ENCODE results near the gene ARL17A. TPM values are rescaled to one million over a fixed set of nuclear protein-coding genes. Genes with fewer than 3 reads are reported as not detected.
"Not testable (repeated sequence)": the region's sequence is repeated elsewhere in the genome, so short reads cannot be mapped to it uniquely, and the experiment has no call there.

The ARL17A gene
- polyA plus RNA-seq, 2 of the 4 experiments (the other 2 are of a cell fraction), result 9.3 to 18.6 TPM

GRCh38 chr17:46534716-46535115, 44.8 kb downstream of the ARL17A start:
- DNase-seq (ENCODE audit: low read depth in 1 of 2, low spot score in 1 of 2); FAIRE-seq; H3K4me3 ChIP-seq; H3K4me2 ChIP-seq; H3K27ac ChIP-seq; ATAC-seq; H3K4me1 ChIP-seq; H3K9me3 ChIP-seq; CTCF ChIA-PET; POLR2A ChIA-PET: not testable (repeated sequence)
- 87% methylated on average over 13 of the region's 22 CpGs for WGBS (ENCODE audit: missing lambda C conversion rate)

GRCh38 chr17:46512168-46512567, 67.3 kb downstream of the ARL17A start, which contains the start of gene LRRC37A2:
Gene LRRC37A2 (plus strand): TSS chr17:46512468. CDS start chr17:46512713, 245 bp downstream.
- POLR2A ChIA-PET; CTCF ChIA-PET; H3K9me3 ChIP-seq; H3K4me2 ChIP-seq; H3K27ac ChIP-seq; ATAC-seq; H3K4me3 ChIP-seq; H3K4me1 ChIP-seq; DNase-seq (ENCODE audit: low read depth in 1 of 2, low spot score in 1 of 2); FAIRE-seq: not testable (repeated sequence)
- WGBS (ENCODE audit: missing lambda C conversion rate), result no CpG with 5 or more reads among the region's 11 CpGs

GRCh38 chr17:46505896-46506295, 73.6 kb downstream of the ARL17A start:
- H3K9me3 ChIP-seq; H3K27ac ChIP-seq; FAIRE-seq; H3K4me2 ChIP-seq; ATAC-seq; CTCF ChIA-PET; H3K4me1 ChIP-seq; POLR2A ChIA-PET; H3K4me3 ChIP-seq; DNase-seq (ENCODE audit: low read depth in 1 of 2, low spot score in 1 of 2): not testable (repeated sequence)
- WGBS (ENCODE audit: missing lambda C conversion rate), result 94% methylated on average over 6 of the region's 7 CpGs

GRCh38 chr17:46499437-46500139, 79.9 kb downstream of the ARL17A start:
- ATAC-seq, POLR2A ChIA-PET: not testable (repeated sequence)

GRCh38 chr17:46492021-46492420, 87.5 kb downstream of the ARL17A start:
- H3K9me3 ChIP-seq; H3K27ac ChIP-seq; H3K4me3 ChIP-seq; H3K4me1 ChIP-seq; POLR2A ChIA-PET; FAIRE-seq; H3K4me2 ChIP-seq; DNase-seq (ENCODE audit: low read depth in 1 of 2, low spot score in 1 of 2); ATAC-seq: not testable (repeated sequence)
- CTCF ChIA-PET, result interaction anchor here (1.0 kb wide), 1 partner anchor 490 kb away, joined by 6 read pairs; no protein-coding TSS in a partner anchor
- 93% methylated on average over 12 of the region's 16 CpGs for WGBS (ENCODE audit: missing lambda C conversion rate)

More at GRCh38 chr17:46499437-46500139, 79.9 kb downstream of the ARL17A start:
- H3K4me2 ChIP-seq; FAIRE-seq; DNase-seq (ENCODE audit: low read depth in 1 of 2, low spot score in 1 of 2); H3K4me3 ChIP-seq; H3K9me3 ChIP-seq; H3K27ac ChIP-seq; H3K4me1 ChIP-seq; CTCF ChIA-PET: not testable (repeated sequence)
- no CpG with 5 or more reads among the region's 6 CpGs for whole genome bisulfite sequencing (ENCODE audit: missing lambda C conversion rate)

GRCh38 chr17:46481310-46481709, 98.2 kb downstream of the ARL17A start:
- H3K4me1 ChIP-seq; H3K27ac ChIP-seq; DNase-seq (ENCODE audit: low read depth in 1 of 2, low spot score in 1 of 2); ATAC-seq; POLR2A ChIA-PET; CTCF ChIA-PET; H3K9me3 ChIP-seq; H3K4me2 ChIP-seq; H3K4me3 ChIP-seq: not testable (repeated sequence)
- peak; percentile 94 for FAIRE-seq
- WGBS (ENCODE audit: missing lambda C conversion rate), result no CpG with 5 or more reads among the region's 2 CpGs

GRCh38 chr17:46478823-46479222, 100.7 kb downstream of the ARL17A start:
- no CpG with 5 or more reads among the region's 3 CpGs for WGBS (ENCODE audit: missing lambda C conversion rate)
- H3K4me1 ChIP-seq; H3K27ac ChIP-seq; POLR2A ChIA-PET; CTCF ChIA-PET; FAIRE-seq; ATAC-seq; DNase-seq (ENCODE audit: low read depth in 1 of 2, low spot score in 1 of 2); H3K4me2 ChIP-seq; H3K4me3 ChIP-seq; H3K9me3 ChIP-seq: not testable (repeated sequence)

- H3K4me1 ChIP-seq; H3K9me3 ChIP-seq; FAIRE-seq; POLR2A ChIA-PET; ATAC-seq; H3K4me3 ChIP-seq; CTCF ChIA-PET; H3K27ac ChIP-seq; H3K4me2 ChIP-seq; DNase-seq (ENCODE audit: low read depth in 1 of 2, low spot score in 1 of 2): not testable (repeated sequence)
- WGBS (ENCODE audit: missing lambda C conversion rate), result no CpG with 5 or more reads among the region's 2 CpGs
These were observed 103.9 kb downstream of the ARL17A start for GRCh38 chr17:46475583-46475982.

- ATAC-seq; H3K9me3 ChIP-seq; H3K4me3 ChIP-seq; POLR2A ChIA-PET; CTCF ChIA-PET; DNase-seq (ENCODE audit: low read depth in 1 of 2, low spot score in 1 of 2); H3K27ac ChIP-seq; H3K4me1 ChIP-seq; H3K4me2 ChIP-seq: not testable (repeated sequence)
- WGBS (ENCODE audit: missing lambda C conversion rate), result no CpG with 5 or more reads among the region's 3 CpGs
- FAIRE-seq, result peak; percentile 89
These were observed 105.0 kb downstream of the ARL17A start for GRCh38 chr17:46474489-46474888.

- ATAC-seq; H3K4me3 ChIP-seq; FAIRE-seq; H3K9me3 ChIP-seq; DNase-seq (ENCODE audit: low read depth in 1 of 2, low spot score in 1 of 2); POLR2A ChIA-PET; H3K4me1 ChIP-seq; H3K4me2 ChIP-seq; H3K27ac ChIP-seq; CTCF ChIA-PET: not testable (repeated sequence)
- WGBS (ENCODE audit: missing lambda C conversion rate), result no CpG with 5 or more reads among the region's 5 CpGs
These were observed 111.9 kb downstream of the ARL17A start for GRCh38 chr17:46467618-46468017.

Data from A549 (cell line).